Neural cell (in vitro differentiated cells): ENCODE results near the gene PLP1.

Experiments
- EP300 ChIP-seq: fragments of 450-650 bp; conservative IDR thresholded peaks from 2 replicates; pipeline ENCODE4 v1.6.1; 2014; ENCODE audit warnings: antibody characterized with exemption, mild to moderate bottlenecking, moderate library complexity; ENCODE audit not compliant: poor library complexity, severe bottlenecking
- EZH2 ChIP-seq: fragments of 200-600, 300-800 bp; shearing (Covaris generic), sonication (generic); IDR thresholded peaks from 2 replicates; pipeline ENCODE4 v1.6.1; 2014; ENCODE audit warnings: antibody characterized with exemption, low read length, borderline replicate concordance, mild to moderate bottlenecking; ENCODE audit not compliant: insufficient read depth, poor library complexity, severe bottlenecking
- MXI1 ChIP-seq: fragments of 450-650 bp; conservative IDR thresholded peaks from 2 replicates; pipeline ENCODE4 v1.6.1; 2014; ENCODE audit warnings: antibody characterized with exemption, mild to moderate bottlenecking; ENCODE audit not compliant: poor library complexity, severe bottlenecking
- POLR2AphosphoS5 ChIP-seq: IDR thresholded peaks from 2 replicates; pipeline ENCODE4 v1.6.1; 2012
- RAD21 ChIP-seq: fragments of 450-650 bp; conservative IDR thresholded peaks from 2 replicates; pipeline ENCODE4 v1.6.1; 2014; ENCODE audit warnings: antibody characterized with exemption, mild to moderate bottlenecking, moderate library complexity
- TAF1 ChIP-seq: IDR thresholded peaks from 2 replicates; pipeline ENCODE4 v1.6.1; 2012; ENCODE audit warnings: low read depth
- TF ChIP-seq, protein P1 (sequence below): fragments of 450-650 bp; IDR thresholded peaks from 2 replicates; pipeline ENCODE4 v1.5.1; 2014; ENCODE audit warnings: antibody characterized with exemption, mild to moderate bottlenecking, moderate library complexity; ENCODE audit not compliant: poor library complexity, severe bottlenecking

DNA sequence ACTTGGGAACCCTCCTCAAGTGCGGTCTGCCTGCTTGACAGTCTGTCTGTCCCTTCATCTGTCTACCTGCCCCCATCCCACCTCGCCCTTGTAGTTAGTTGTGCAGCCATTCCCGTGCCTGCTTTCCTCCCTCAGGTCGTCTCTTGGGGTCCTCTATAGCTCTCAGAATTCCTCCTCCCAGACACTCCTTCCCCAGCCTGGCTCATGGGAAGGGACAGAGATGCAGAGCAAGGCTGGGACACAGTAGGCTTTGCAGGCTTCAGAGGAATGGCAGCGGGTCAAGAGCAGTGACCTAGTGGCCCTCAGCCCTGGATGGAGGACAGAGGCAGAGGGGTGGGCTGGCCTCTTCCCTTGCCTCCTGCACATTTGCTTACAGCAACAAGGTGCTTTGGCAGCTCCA, 47.6 kb upstream of the PLP1 start:
- TF ChIP-seq EZH2 (no peak), POLR2AphosphoS5 (no peak), RAD21 (no peak), EP300 (no peak), TAF1 (no peak), MXI1 (no peak)
- TF ChIP-seq, protein P1, sequence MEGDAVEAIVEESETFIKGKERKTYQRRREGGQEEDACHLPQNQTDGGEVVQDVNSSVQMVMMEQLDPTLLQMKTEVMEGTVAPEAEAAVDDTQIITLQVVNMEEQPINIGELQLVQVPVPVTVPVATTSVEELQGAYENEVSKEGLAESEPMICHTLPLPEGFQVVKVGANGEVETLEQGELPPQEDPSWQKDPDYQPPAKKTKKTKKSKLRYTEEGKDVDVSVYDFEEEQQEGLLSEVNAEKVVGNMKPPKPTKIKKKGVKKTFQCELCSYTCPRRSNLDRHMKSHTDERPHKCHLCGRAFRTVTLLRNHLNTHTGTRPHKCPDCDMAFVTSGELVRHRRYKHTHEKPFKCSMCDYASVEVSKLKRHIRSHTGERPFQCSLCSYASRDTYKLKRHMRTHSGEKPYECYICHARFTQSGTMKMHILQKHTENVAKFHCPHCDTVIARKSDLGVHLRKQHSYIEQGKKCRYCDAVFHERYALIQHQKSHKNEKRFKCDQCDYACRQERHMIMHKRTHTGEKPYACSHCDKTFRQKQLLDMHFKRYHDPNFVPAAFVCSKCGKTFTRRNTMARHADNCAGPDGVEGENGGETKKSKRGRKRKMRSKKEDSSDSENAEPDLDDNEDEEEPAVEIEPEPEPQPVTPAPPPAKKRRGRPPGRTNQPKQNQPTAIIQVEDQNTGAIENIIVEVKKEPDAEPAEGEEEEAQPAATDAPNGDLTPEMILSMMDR, result no peak
